Neural cell (in vitro differentiated cells): Measurements from ENCODE around the gene SCNN1G.

ENCODE experiments used
- CTCF ChIP-seq: fragments of 450-650 bp; IDR thresholded peaks from 2 replicates; pipeline ENCODE4 v1.5.1; 2014; ENCODE audit warnings: antibody characterized with exemption, mild to moderate bottlenecking, moderate library complexity; ENCODE audit not compliant: poor library complexity, severe bottlenecking
- EP300 ChIP-seq: fragments of 450-650 bp; conservative IDR thresholded peaks from 2 replicates; pipeline ENCODE4 v1.6.1; 2014; ENCODE audit warnings: antibody characterized with exemption, mild to moderate bottlenecking, moderate library complexity; ENCODE audit not compliant: poor library complexity, severe bottlenecking
- EZH2 ChIP-seq: fragments of 200-600, 300-800 bp; shearing (Covaris generic), sonication (generic); IDR thresholded peaks from 2 replicates; pipeline ENCODE4 v1.6.1; 2014; ENCODE audit warnings: antibody characterized with exemption, low read length, borderline replicate concordance, mild to moderate bottlenecking; ENCODE audit not compliant: insufficient read depth, poor library complexity, severe bottlenecking
- MXI1 ChIP-seq: fragments of 450-650 bp; conservative IDR thresholded peaks from 2 replicates; pipeline ENCODE4 v1.6.1; 2014; ENCODE audit warnings: antibody characterized with exemption, mild to moderate bottlenecking; ENCODE audit not compliant: poor library complexity, severe bottlenecking
- POLR2AphosphoS5 ChIP-seq: IDR thresholded peaks from 2 replicates; pipeline ENCODE4 v1.6.1; 2012
- SMC3 ChIP-seq: fragments of 450-650 bp; conservative IDR thresholded peaks from 2 replicates; pipeline ENCODE4 v1.6.1; 2014; ENCODE audit warnings: antibody characterized with exemption, mild to moderate bottlenecking, moderate library complexity; ENCODE audit not compliant: poor library complexity
- TAF1 ChIP-seq: IDR thresholded peaks from 2 replicates; pipeline ENCODE4 v1.6.1; 2012; ENCODE audit warnings: low read depth
- TF ChIP-seq, protein P1 (sequence below): IDR thresholded peaks from 2 replicates; pipeline ENCODE4 v1.6.1; 2012; ENCODE audit warnings: borderline replicate concordance

- no peak for TF ChIP-seq CTCF
- no peak for TF ChIP-seq MXI1
- TF ChIP-seq EP300 = no peak
- TF ChIP-seq POLR2AphosphoS5 = no peak
- no peak for TF ChIP-seq TAF1
- TF ChIP-seq EZH2 = no peak
- TF ChIP-seq, protein P1, sequence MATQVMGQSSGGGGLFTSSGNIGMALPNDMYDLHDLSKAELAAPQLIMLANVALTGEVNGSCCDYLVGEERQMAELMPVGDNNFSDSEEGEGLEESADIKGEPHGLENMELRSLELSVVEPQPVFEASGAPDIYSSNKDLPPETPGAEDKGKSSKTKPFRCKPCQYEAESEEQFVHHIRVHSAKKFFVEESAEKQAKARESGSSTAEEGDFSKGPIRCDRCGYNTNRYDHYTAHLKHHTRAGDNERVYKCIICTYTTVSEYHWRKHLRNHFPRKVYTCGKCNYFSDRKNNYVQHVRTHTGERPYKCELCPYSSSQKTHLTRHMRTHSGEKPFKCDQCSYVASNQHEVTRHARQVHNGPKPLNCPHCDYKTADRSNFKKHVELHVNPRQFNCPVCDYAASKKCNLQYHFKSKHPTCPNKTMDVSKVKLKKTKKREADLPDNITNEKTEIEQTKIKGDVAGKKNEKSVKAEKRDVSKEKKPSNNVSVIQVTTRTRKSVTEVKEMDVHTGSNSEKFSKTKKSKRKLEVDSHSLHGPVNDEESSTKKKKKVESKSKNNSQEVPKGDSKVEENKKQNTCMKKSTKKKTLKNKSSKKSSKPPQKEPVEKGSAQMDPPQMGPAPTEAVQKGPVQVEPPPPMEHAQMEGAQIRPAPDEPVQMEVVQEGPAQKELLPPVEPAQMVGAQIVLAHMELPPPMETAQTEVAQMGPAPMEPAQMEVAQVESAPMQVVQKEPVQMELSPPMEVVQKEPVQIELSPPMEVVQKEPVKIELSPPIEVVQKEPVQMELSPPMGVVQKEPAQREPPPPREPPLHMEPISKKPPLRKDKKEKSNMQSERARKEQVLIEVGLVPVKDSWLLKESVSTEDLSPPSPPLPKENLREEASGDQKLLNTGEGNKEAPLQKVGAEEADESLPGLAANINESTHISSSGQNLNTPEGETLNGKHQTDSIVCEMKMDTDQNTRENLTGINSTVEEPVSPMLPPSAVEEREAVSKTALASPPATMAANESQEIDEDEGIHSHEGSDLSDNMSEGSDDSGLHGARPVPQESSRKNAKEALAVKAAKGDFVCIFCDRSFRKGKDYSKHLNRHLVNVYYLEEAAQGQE = no peak
- no peak for TF ChIP-seq SMC3
Measured at GRCh38 chr16:23185656-23186055, 3.1 kb downstream of the SCNN1G start.
